AG04450 (cell line): ENCODE results near the gene HOXD4. TPM values are rescaled to one million over a fixed set of nuclear protein-coding genes. Genes with fewer than 3 reads are reported as not detected.

Experiments
- CTCF ChIA-PET: fragments of 300-600, 350-600 bp; formaldehyde crosslinking; extraction: SDS; loops from one replicate; lab custom pipeline; 2022; ENCODE audit warnings: antibody characterized with exemption, inconsistent platforms; lab: Charles Lee
- POLR2A ChIA-PET: fragments of 350-600 bp; formaldehyde crosslinking; extraction: SDS; loops from one replicate; lab custom pipeline; 2021; ENCODE audit warnings: antibody characterized with exemption, inconsistent platforms; lab: Yijun Ruan, JAX
- DNase-seq: peaks from one replicate; pipeline ENCODE4 v3.0.0-alpha.2; 2011; ENCODE audit warnings: low read depth, low spot score
- H3K27ac ChIP-seq: one replicate; pipeline ENCODE4 v1.5.1; 2012; ENCODE audit warnings: low read depth, low read length, control low read depth
- H3K27me3 ChIP-seq: one replicate; pipeline ENCODE4 v1.6.0; 2012; ENCODE audit warnings: low read length; ENCODE audit not compliant: control insufficient read depth, insufficient read depth
- H3K4me3 ChIP-seq: 2 replicates; pipeline ENCODE4 v1.5.1; 2011; ENCODE audit warnings: mild to moderate bottlenecking, low read depth, low read length, control low read depth
- H3K9me3 ChIP-seq: 2 replicates; pipeline ENCODE4 v1.5.1; 2012; ENCODE audit warnings: low read length; ENCODE audit not compliant: control insufficient read depth, insufficient read depth
- CTCF ChIP-seq: IDR thresholded peaks from 2 replicates; pipeline ENCODE4 v1.5.1; 2011; ENCODE audit warnings: low read depth, low read length, control low read depth, inconsistent platforms
- polyA plus RNA-seq: library from polyadenylated mRNA; depleted of rRNA; stranded (reverse); fragments of >200 nt; gene quantifications from 2 replicates; pipeline ENCODE4 v1.2.3, GENCODE V29; 2011

The HOXD4 gene
- polyA plus RNA-seq, 1 experiment, result not detected

GRCh38 chr2:176103742-176104315, 47.5 kb upstream of the HOXD4 start:
- CTCF ChIA-PET, result interaction anchor here (0.7 to 1.5 kb wide), 4 partner anchors 15 to 578 kb away, joined by 3 to 6 read pairs (median 6); no protein-coding TSS in a partner anchor
- TF ChIP-seq CTCF, result no peak

GRCh38 chr2:176104316-176105077, 46.9 kb upstream of the HOXD4 start:
- ChIA-PET CTCF (interaction anchor here (0.6 to 0.7 kb wide), 2 partner anchors 491 to 853 kb away, joined by 3 to 5 read pairs; no protein-coding TSS in a partner anchor), POLR2A (no interaction called here)
- Histone ChIP-seq H3K4me3 (no peak overlapping the region), H3K27ac (no peak overlapping the region), H3K27me3 (peaks cover 88% of the 10 kb centered on the region), H3K9me3 (peaks cover 15% of the 10 kb centered on the region; the same call in 1 of the 2 replicates)
- no peak for TF ChIP-seq CTCF
- no peak for DNase-seq

More at GRCh38 chr2:176103742-176104315, 47.5 kb upstream of the HOXD4 start:
- POLR2A ChIA-PET, result no interaction called here
- Histone ChIP-seq H3K4me3 (no peak overlapping the region), H3K9me3 (peaks cover 15% of the 10 kb centered on the region; the same call in 1 of the 2 replicates), H3K27me3 (peaks cover 88% of the 10 kb centered on the region), H3K27ac (no peak overlapping the region)
- DNase-seq, result no peak

- POLR2A ChIA-PET, result no interaction called here
- no peak for DNase-seq
- H3K27me3 ChIP-seq, result peaks cover 88% of the 10 kb centered on the region
- TF ChIP-seq CTCF, result no peak
- CTCF ChIA-PET, result no interaction called here
- no peak overlapping the region for H3K27ac ChIP-seq
- H3K4me3 ChIP-seq, result no peak overlapping the region
- peaks cover 11% of the 10 kb centered on the region; the same call in 1 of the 2 replicates for H3K9me3 ChIP-seq
Observed at GRCh38 chr2:176105078-176105729, 46.1 kb upstream of the HOXD4 start.

GRCh38 chr2:176105730-176106580, 45.4 kb upstream of the HOXD4 start:
- ChIA-PET CTCF (no interaction called here), POLR2A (no interaction called here)
- DNase-seq, result no peak

More at GRCh38 chr2:176105730-176106580, 45.4 kb upstream of the HOXD4 start:
- peaks cover 6% of the 10 kb centered on the region; the same call in 1 of the 2 replicates for H3K9me3 ChIP-seq
- H3K27me3 ChIP-seq, result peaks cover 88% of the 10 kb centered on the region
- no peak for TF ChIP-seq CTCF
- H3K4me3 ChIP-seq, result no peak overlapping the region
- no peak overlapping the region for H3K27ac ChIP-seq
